HEK293 (cell line): ENCODE data around the gene LENEP.

ENCODE experiments used
- GLI2 ChIP-seq: fragments of 450-650 bp; formaldehyde crosslinking; IDR thresholded peaks from 2 replicates; pipeline ENCODE4; 2017; ENCODE audit warnings: missing biosample characterization, missing genetic modification characterization, low read depth, borderline replicate concordance
- KLF9 ChIP-seq: fragments of 450-650 bp; formaldehyde crosslinking; IDR thresholded peaks from 2 replicates; pipeline ENCODE4 v1.5.1; 2016; ENCODE audit warnings: missing biosample characterization, missing genetic modification characterization, low read depth
- MEIS1 ChIP-seq: sonication (generic); formaldehyde crosslinking; IDR thresholded peaks from 2 replicates; pipeline ENCODE4 v1.8.1; 2022; ENCODE audit warnings: missing genetic modification reagents, mild to moderate bottlenecking, borderline replicate concordance
- MZF1 ChIP-seq: fragments of 450-650 bp; formaldehyde crosslinking; IDR thresholded peaks from 2 replicates; pipeline ENCODE4 v1.5.1; 2017; ENCODE audit warnings: missing biosample characterization, missing genetic modification characterization, borderline replicate concordance
- SALL2 ChIP-seq: fragments of 450-650 bp; formaldehyde crosslinking; IDR thresholded peaks from 2 replicates; pipeline ENCODE4 v1.5.0; 2017; ENCODE audit warnings: missing biosample characterization, mild to moderate bottlenecking, missing genetic modification characterization, borderline replicate concordance
- SETDB1 ChIP-seq: IDR thresholded peaks from one replicate; pipeline ENCODE4 v1.6.1; 2017; ENCODE audit warnings: mild to moderate bottlenecking, low read length, moderate library complexity, mixed read lengths; ENCODE audit not compliant: insufficient read length
- SP3 ChIP-seq: fragments of 450-650 bp; formaldehyde crosslinking; IDR thresholded peaks from 2 replicates; pipeline ENCODE4 v1.5.1; 2016; ENCODE audit warnings: missing biosample characterization, missing genetic modification characterization
- YY2 ChIP-seq: fragments of 450-650 bp; formaldehyde crosslinking; IDR thresholded peaks from 2 replicates; pipeline ENCODE4 v1.5.1; 2016; ENCODE audit warnings: missing biosample characterization, missing genetic modification characterization
- ZIC2 ChIP-seq: fragments of 450-650 bp; formaldehyde crosslinking; IDR thresholded peaks from 2 replicates; pipeline ENCODE4 v1.5.1; 2016; ENCODE audit warnings: missing biosample characterization, missing genetic modification characterization
- ZNF184 ChIP-seq: fragments of 450-650 bp; IDR thresholded peaks from 2 replicates; pipeline ENCODE4 v1.5.1; 2018; ENCODE audit warnings: missing biosample characterization, mild to moderate bottlenecking, missing genetic modification characterization
- ZNF2 ChIP-seq: fragments of 450-650 bp; formaldehyde crosslinking; IDR thresholded peaks from 2 replicates; pipeline ENCODE4 v1.5.1; 2016; ENCODE audit warnings: missing biosample characterization, missing genetic modification characterization
- ZNF202 ChIP-seq: fragments of 450-650 bp; formaldehyde crosslinking; IDR thresholded peaks from 2 replicates; pipeline ENCODE4 v1.5.1; 2016; ENCODE audit warnings: missing biosample characterization, missing genetic modification characterization, borderline replicate concordance
- ZNF302 ChIP-seq: fragments of 450-650 bp; formaldehyde crosslinking; IDR thresholded peaks from 2 replicates; pipeline ENCODE4 v1.5.1; 2016; ENCODE audit warnings: missing biosample characterization, missing genetic modification characterization, low read depth
- ZNF324 ChIP-seq: fragments of 450-650 bp; formaldehyde crosslinking; IDR thresholded peaks from 2 replicates; pipeline ENCODE4 v1.5.1; 2016; ENCODE audit warnings: missing biosample characterization, missing genetic modification characterization
- ZNF391 ChIP-seq: fragments of 450-650 bp; formaldehyde crosslinking; IDR thresholded peaks from 2 replicates; pipeline ENCODE4 v1.5.1; 2016; ENCODE audit warnings: low read depth, missing biosample characterization, missing genetic modification characterization, borderline replicate concordance
- ZNF555 ChIP-seq: fragments of 450-650 bp; formaldehyde crosslinking; conservative IDR thresholded peaks from 2 replicates; pipeline ENCODE4 v1.5.1; 2017; ENCODE audit warnings: missing biosample characterization, mild to moderate bottlenecking, missing genetic modification characterization, inconsistent platforms
- ZNF585B ChIP-seq: fragments of 450-650 bp; formaldehyde crosslinking; IDR thresholded peaks from 2 replicates; pipeline ENCODE4 v1.5.1; 2016; ENCODE audit warnings: missing biosample characterization, missing genetic modification characterization
- ZNF621 ChIP-seq: fragments of 450-650 bp; formaldehyde crosslinking; IDR thresholded peaks from 2 replicates; pipeline ENCODE4 v1.5.1; 2017; ENCODE audit warnings: missing biosample characterization, missing genetic modification characterization
- ZNF677 ChIP-seq: fragments of 450-650 bp; IDR thresholded peaks from 2 replicates; pipeline ENCODE4 v1.5.0; 2018; ENCODE audit warnings: missing biosample characterization, mild to moderate bottlenecking, missing genetic modification characterization, moderate library complexity
- TF ChIP-seq, protein P1 (sequence below): fragments of 450-650 bp; formaldehyde crosslinking; IDR thresholded peaks from 2 replicates; pipeline ENCODE4 v1.5.1; 2016; ENCODE audit warnings: missing biosample characterization, missing genetic modification characterization
- TF ChIP-seq, protein P2 (sequence below): fragments of 450-650 bp; formaldehyde crosslinking; IDR thresholded peaks from 2 replicates; pipeline ENCODE4 v1.5.1; 2016; ENCODE audit warnings: missing biosample characterization, missing genetic modification characterization
- TF ChIP-seq, protein P3 (sequence below): fragments of 450-650 bp; IDR thresholded peaks from 2 replicates; pipeline ENCODE4 v1.5.1; 2018; ENCODE audit warnings: missing biosample characterization, missing genetic modification characterization
- TF ChIP-seq, protein P4 (sequence below): fragments of 450-650 bp; formaldehyde crosslinking; IDR thresholded peaks from 2 replicates; pipeline ENCODE4 v1.5.0; 2017; ENCODE audit warnings: missing biosample characterization, missing genetic modification characterization, borderline replicate concordance
- TF ChIP-seq, protein P5 (sequence below): fragments of 450-650 bp; formaldehyde crosslinking; IDR thresholded peaks from 2 replicates; pipeline ENCODE4 v1.5.1; 2016; ENCODE audit warnings: missing biosample characterization, missing genetic modification characterization
- TF ChIP-seq, protein P6 (sequence below): fragments of 450-650 bp; formaldehyde crosslinking; conservative IDR thresholded peaks from 2 replicates; pipeline ENCODE4 v1.5.1; 2016; ENCODE audit warnings: low read depth, missing biosample characterization, missing genetic modification characterization

Gene LENEP

DNA sequence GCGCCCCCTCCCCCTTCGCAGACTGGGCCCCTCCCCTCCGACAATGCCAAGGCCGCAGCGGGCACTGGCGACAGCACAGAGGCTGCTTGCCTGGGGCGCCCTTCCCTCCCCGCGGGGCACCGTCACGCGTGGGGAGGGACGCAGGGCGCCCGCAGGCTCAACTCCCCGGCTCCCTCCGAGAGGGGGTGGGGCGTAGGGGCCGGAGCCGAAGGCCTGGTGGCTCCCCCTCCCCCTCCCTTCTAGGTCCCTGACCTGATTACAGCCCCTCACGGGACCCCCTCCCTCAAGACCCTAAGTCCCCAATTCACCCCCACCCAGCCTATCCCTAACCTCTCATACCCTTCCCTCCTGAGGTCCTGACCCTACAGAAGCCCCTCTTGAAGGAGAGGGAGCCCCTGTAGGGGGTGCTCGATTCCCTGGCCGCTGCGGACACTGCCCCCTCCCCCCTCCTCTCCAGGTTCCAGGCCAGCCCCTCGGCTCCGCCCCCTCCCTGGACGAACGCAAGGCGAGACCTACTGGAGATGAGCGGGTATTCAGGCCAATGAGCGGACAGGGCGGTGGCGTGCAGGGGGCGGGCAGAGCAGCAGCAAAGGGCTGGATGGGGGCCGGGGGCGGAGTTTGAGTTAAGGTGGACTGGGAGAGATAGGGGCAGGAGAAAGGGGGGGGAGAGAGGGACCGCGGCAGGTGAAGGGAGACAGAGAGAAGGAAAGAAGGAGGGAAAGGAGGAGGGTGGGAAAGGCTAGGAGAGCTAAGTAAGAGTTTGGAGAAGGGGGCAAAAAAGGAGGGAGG lies 8.5 kb downstream of the LENEP start (continued):
- TF ChIP-seq, protein P1, sequence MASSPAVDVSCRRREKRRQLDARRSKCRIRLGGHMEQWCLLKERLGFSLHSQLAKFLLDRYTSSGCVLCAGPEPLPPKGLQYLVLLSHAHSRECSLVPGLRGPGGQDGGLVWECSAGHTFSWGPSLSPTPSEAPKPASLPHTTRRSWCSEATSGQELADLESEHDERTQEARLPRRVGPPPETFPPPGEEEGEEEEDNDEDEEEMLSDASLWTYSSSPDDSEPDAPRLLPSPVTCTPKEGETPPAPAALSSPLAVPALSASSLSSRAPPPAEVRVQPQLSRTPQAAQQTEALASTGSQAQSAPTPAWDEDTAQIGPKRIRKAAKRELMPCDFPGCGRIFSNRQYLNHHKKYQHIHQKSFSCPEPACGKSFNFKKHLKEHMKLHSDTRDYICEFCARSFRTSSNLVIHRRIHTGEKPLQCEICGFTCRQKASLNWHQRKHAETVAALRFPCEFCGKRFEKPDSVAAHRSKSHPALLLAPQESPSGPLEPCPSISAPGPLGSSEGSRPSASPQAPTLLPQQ (tag by site-specific recombination) = peak; percentile 38
- TF ChIP-seq SP3 (tag by site-specific recombination) = peak; percentile 98
- no peak for TF ChIP-seq SETDB1
- TF ChIP-seq ZNF184 = no peak
- TF ChIP-seq ZNF555 (tag by site-specific recombination) = no peak
- TF ChIP-seq, protein P2, sequence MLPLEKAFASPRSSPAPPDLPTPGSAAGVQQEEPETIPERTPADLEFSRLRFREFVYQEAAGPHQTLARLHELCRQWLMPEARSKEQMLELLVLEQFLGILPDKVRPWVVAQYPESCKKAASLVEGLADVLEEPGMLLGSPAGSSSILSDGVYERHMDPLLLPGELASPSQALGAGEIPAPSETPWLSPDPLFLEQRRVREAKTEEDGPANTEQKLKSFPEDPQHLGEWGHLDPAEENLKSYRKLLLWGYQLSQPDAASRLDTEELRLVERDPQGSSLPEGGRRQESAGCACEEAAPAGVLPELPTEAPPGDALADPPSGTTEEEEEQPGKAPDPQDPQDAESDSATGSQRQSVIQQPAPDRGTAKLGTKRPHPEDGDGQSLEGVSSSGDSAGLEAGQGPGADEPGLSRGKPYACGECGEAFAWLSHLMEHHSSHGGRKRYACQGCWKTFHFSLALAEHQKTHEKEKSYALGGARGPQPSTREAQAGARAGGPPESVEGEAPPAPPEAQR (tag by site-specific recombination) = no peak
- TF ChIP-seq ZNF302 = no peak
- TF ChIP-seq, protein P3, sequence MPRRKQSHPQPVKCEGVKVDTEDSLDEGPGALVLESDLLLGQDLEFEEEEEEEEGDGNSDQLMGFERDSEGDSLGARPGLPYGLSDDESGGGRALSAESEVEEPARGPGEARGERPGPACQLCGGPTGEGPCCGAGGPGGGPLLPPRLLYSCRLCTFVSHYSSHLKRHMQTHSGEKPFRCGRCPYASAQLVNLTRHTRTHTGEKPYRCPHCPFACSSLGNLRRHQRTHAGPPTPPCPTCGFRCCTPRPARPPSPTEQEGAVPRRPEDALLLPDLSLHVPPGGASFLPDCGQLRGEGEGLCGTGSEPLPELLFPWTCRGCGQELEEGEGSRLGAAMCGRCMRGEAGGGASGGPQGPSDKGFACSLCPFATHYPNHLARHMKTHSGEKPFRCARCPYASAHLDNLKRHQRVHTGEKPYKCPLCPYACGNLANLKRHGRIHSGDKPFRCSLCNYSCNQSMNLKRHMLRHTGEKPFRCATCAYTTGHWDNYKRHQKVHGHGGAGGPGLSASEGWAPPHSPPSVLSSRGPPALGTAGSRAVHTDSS (tag by site-specific recombination) = no peak; the same call in 1 of the 2 replicates
- TF ChIP-seq YY2 = no peak
- no peak for TF ChIP-seq GLI2 (tag by site-specific recombination)
- TF ChIP-seq ZNF324 = peak; percentile 51; the same call in 1 of the 2 replicates
- no peak for TF ChIP-seq ZNF2 (tag by site-specific recombination)
- TF ChIP-seq ZNF621 (tag by site-specific recombination) = no peak
- TF ChIP-seq ZNF677 (tag by site-specific recombination) = no peak
- TF ChIP-seq, protein P4, sequence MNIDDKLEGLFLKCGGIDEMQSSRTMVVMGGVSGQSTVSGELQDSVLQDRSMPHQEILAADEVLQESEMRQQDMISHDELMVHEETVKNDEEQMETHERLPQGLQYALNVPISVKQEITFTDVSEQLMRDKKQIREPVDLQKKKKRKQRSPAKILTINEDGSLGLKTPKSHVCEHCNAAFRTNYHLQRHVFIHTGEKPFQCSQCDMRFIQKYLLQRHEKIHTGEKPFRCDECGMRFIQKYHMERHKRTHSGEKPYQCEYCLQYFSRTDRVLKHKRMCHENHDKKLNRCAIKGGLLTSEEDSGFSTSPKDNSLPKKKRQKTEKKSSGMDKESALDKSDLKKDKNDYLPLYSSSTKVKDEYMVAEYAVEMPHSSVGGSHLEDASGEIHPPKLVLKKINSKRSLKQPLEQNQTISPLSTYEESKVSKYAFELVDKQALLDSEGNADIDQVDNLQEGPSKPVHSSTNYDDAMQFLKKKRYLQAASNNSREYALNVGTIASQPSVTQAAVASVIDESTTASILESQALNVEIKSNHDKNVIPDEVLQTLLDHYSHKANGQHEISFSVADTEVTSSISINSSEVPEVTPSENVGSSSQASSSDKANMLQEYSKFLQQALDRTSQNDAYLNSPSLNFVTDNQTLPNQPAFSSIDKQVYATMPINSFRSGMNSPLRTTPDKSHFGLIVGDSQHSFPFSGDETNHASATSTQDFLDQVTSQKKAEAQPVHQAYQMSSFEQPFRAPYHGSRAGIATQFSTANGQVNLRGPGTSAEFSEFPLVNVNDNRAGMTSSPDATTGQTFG = no peak
- TF ChIP-seq, protein P5, sequence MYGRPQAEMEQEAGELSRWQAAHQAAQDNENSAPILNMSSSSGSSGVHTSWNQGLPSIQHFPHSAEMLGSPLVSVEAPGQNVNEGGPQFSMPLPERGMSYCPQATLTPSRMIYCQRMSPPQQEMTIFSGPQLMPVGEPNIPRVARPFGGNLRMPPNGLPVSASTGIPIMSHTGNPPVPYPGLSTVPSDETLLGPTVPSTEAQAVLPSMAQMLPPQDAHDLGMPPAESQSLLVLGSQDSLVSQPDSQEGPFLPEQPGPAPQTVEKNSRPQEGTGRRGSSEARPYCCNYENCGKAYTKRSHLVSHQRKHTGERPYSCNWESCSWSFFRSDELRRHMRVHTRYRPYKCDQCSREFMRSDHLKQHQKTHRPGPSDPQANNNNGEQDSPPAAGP (tag by site-specific recombination) = peak; percentile 23
- TF ChIP-seq, protein P6, sequence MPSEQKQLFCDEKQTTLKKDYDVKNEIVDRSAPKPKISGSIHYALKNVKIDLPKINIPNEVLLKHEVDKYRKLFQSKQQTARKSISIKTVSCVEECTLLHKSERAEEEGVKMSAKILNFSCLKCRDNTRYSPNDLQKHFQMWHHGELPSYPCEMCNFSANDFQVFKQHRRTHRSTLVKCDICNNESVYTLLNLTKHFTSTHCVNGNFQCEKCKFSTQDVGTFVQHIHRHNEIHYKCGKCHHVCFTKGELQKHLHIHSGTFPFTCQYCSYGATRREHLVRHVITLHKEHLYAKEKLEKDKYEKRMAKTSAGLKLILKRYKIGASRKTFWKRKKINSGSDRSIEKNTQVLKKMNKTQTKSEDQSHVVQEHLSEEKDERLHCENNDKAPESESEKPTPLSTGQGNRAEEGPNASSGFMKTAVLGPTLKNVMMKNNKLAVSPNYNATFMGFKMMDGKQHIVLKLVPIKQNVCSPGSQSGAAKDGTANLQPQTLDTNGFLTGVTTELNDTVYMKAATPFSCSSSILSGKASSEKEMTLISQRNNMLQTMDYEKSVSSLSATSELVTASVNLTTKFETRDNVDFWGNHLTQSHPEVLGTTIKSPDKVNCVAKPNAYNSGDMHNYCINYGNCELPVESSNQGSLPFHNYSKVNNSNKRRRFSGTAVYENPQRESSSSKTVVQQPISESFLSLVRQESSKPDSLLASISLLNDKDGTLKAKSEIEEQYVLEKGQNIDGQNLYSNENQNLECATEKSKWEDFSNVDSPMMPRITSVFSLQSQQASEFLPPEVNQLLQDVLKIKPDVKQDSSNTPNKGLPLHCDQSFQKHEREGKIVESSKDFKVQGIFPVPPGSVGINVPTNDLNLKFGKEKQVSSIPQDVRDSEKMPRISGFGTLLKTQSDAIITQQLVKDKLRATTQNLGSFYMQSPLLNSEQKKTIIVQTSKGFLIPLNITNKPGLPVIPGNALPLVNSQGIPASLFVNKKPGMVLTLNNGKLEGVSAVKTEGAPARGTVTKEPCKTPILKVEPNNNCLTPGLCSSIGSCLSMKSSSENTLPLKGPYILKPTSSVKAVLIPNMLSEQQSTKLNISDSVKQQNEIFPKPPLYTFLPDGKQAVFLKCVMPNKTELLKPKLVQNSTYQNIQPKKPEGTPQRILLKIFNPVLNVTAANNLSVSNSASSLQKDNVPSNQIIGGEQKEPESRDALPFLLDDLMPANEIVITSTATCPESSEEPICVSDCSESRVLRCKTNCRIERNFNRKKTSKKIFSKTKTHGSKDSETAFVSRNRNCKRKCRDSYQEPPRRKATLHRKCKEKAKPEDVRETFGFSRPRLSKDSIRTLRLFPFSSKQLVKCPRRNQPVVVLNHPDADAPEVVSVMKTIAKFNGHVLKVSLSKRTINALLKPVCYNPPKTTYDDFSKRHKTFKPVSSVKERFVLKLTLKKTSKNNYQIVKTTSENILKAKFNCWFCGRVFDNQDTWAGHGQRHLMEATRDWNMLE (tag by site-specific recombination) = no peak
- TF ChIP-seq ZNF585B (tag by site-specific recombination) = no peak
- TF ChIP-seq SALL2 (tag by site-specific recombination) = no peak
- TF ChIP-seq ZNF202 (tag by site-specific recombination) = peak; percentile 65; the same call in 1 of the 2 replicates
- TF ChIP-seq ZIC2 = peak; percentile 74
- TF ChIP-seq ZNF391 (tag by site-specific recombination) = 0 out of 2 replicates have a peak, but pooled peaks have one; percentile 41
- TF ChIP-seq MZF1 (tag by site-specific recombination) = 0 out of 2 replicates have a peak, but pooled peaks have one; percentile 50
- no peak for TF ChIP-seq MEIS1 (CRISPR knock-in tag)
- TF ChIP-seq KLF9 (tag by site-specific recombination) = peak; percentile 82
